HG03378 (cell line): ENCODE results near the gene ATP8A1.
A peak's percentile ranks its signal among the peaks of the same experiment; 100 is the strongest.
"Not testable (repeated sequence)": the region's sequence is repeated elsewhere in the genome, so short reads cannot be mapped to it uniquely, and the experiment has no call there.

Experiments used
- ATAC-seq: cut with Tn5 transposase; IDR thresholded peaks from one replicate; pipeline ENCODE4 v1.9.1; 2021; ENCODE audit warnings: mild to moderate bottlenecking, moderate library complexity; ENCODE audit not compliant: unreplicated experiment

ATP8A1 gene

DNA sequence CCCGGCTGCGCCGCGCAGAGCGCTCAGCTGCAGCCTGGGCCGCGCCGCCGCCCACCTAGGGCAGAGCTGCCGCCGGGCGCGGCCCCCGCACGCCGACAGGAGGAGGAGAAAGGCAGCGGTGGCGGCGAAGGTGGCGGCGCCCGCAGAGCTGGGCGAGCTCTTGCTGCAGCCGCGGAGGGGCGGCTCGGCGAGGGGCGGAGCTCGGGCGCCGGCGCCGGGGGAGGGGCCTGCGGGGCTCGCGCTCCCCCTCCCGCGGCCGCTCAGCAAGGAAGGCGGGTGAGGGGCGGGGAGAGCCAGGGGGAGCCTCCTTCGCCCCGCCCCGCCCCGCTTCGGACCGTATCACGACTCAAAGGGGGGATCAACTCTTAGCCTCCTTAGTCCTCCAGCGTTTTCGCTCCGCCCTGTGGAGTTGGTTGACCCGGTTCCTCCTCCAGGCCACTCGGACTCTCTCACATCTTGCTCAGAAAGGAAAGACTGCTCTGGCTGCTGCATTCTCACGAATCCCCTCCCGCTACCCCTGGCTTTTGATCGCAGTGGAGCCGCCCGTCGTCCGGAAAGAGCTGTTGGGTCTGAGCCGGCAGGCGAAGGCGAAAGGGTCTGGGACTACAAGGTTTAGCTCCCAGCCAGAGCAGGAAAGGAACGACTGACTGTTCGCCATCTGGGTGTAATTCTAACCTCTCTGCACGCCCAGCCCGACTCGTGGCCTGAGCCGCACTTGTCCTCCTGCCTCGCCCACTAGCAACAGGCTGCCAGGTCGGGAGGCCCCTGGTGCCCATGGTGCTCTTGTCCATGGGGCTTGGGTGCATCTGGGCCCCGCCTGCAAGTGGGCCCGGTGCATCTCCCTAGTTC, at the start of gene ATP8A1:
Gene ATP8A1 (minus strand): TSS at position 162 of the 849 bp plus-strand sequence. CDS start 232 bp downstream, outside the sequence.
- ATAC-seq = peak; percentile 53

DNA sequence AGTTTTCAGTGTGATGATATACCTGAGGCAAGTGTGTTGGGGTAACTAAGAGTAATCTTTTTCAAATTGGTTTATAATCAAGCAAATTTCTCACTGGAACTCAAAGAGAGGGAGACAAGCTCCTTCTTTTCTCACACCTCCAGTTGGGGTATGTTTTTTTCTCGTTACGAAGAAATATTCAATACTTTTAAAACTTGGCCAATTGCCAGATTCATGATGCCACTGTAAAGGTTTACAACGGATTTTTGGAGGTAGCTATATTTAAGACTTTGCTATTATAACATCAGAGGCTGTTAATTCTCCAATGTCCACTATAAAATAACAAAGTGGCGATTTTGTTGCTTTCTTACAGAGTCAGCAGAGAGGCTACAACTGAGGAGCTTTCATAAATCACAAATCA, 49.2 kb upstream of the ATP8A1 start:
- ATAC-seq = no peak

DNA sequence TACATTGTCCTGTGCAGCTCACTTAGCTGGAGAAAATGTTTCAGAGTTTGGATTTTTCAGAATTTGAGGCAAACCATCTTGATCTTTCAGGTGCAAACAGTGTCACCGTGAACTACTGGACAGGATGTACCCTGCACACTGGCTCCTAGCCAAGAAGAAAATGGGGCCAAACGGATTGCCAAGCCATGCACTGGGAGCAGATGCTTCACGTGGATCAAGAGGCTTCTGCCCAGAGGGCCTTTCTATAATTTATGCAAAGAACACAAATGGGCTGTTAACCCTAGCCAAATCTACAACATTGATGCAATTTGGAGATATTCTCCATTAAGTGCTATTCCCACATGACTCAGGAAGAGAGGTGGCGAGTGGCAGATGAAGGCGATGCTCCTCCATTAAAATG, 46.9 kb upstream of the ATP8A1 start:
- no peak for ATAC-seq

DNA sequence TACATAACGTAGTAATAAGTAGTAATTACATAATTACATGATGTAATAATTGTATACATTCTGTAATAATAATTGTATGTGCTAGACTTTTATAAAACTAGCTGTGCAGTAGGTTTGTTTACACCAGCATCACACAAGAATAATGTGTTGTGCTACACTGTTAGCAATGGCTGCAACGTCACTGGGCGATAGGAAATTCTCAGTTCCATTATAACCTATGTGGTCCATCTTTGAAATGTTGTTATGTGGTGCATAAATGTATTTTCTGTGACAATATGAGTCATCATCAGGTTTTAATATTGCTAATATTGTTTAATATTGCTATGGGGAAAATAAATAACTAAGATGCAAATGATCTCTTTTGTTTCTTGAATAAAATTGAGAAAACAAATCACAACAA, 46.0 kb upstream of the ATP8A1 start:
- ATAC-seq = peak; percentile 49

DNA sequence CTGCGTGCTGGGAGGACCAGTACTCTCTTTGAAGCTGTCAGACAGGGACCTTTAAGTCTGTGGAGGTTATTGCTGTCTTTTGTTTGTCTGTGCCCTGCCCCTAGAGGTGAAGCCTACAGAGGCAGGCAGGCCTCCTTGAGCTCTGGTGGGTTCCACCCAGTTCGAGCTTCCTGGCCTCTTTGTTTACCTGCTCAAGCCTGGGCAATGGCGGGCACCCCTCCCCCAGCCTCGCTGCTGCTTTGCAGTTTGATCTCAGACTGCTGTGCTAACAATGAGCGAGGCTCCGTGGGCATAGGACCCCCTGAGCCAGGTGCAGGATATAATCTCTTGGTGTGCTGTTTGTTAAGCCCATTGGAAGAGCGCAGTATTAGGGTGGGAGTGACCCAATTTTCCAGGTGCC, 44.9 kb upstream of the ATP8A1 start:
- ATAC-seq = not testable (repeated sequence)

DNA sequence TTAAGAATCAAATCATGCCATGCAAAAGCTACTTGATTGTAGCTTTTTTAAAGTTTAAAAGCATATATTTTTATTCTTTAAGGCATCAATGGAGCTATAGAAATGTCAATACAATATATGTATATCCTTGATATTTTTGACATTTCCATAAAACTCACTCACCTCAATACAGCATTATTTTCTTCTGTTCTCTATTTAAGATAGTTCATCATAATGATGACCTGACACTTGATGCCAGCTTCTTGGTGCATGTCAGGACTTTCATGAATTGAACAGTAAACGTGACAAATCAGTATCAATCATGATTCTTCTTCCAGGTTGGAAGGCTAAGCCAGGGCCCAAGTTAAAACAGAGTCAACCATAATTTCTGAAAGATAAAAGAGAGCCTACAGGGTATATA, 33.6 kb upstream of the ATP8A1 start:
- ATAC-seq = no peak

DNA sequence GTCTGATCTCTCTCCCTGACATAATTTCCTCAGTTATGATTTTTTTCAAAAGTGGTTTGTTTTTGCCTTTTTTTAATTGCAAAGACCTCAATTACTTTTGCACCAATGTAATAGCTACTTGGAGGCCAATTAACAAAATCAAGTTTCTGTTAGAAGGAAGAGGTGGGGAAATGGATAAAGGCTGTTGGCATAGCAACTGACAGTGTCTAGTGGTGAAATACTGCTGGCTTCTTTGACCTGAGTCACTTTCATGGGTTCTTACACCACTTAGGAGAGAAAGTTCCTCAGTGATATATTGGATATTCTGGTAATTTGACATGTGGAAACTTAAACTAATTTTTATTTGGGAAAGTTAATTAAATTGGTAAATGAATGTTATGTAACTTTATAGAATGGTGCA, 26.5 kb upstream of the ATP8A1 start:
- no peak for ATAC-seq

DNA sequence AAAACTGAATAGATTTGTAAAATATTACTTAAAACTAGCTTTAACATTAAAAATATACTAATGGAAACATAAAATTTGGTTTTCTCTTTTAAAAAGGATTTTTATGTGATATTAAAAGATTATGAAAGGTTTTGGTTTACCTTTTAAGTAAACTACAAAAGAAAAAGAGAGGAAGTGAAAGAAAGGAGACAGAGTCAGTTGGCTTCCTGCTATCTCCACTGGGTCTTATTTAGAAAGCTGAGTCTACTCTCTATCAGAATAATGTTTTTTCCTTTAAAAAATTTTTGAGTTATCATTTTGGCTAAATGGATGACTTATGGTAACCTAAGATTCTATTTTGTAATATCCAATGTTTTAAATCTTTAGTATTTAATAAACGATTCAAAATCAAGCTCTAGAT, 21.6 kb upstream of the ATP8A1 start:
- no peak for ATAC-seq

DNA sequence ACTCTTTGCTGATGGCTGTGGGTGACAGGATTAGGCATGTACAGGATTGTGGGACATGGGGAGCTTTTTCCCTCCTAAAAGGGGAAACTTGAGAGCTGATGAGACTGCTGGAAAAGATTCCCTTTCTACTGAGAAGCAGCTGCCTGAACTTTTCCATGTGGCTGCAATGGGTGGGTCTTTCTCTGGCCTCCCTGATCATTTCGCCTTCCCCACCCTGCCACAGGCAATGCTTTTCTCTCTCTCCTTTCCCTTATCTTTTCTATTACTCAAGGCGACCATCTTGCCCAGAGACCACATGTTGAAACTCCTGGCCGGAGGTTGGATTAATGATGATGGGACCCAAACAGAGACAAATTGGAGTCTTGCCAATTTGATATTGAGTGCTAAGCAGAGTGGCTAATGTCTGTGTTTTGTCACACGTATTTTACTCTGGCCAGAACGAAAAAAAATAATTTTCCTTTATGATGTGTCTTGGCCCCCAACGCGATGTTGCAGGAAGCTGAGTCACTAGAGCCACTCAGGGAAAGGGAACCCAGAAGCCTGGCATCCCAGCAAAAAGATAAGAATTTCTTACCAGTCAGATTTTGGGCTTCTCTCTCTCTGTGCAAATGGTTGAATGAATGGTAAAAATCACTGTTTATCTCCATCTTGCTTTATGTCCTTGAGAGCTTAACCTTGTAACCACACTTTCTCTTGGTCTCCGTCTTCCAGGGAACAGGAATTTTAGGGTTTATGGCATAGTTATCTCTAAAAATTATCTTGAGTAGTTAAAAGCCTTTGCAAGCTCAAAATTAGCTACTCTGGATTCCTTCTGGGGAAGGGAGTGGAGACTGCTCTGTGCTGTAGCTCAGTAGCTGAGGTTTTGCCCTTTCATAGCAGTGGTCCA, 19.4 kb upstream of the ATP8A1 start:
- ATAC-seq = no peak

DNA sequence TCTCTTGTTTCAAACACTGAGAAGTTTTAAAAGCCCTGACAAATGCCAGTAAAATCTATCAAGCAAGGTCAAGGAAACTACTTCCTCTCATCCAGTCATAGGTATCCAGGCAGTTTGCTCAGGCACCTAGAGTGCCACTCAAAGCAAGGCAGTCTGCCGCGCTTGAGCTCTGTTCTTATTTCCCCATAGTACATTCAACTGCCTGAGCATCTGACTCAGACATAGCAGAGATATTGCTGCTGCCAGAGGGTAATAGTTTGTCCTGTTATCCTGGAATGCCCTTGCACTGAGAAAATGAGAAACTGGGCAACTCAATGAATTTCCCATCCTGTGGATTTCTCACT, 16.1 kb upstream of the ATP8A1 start:
- no peak for ATAC-seq

DNA sequence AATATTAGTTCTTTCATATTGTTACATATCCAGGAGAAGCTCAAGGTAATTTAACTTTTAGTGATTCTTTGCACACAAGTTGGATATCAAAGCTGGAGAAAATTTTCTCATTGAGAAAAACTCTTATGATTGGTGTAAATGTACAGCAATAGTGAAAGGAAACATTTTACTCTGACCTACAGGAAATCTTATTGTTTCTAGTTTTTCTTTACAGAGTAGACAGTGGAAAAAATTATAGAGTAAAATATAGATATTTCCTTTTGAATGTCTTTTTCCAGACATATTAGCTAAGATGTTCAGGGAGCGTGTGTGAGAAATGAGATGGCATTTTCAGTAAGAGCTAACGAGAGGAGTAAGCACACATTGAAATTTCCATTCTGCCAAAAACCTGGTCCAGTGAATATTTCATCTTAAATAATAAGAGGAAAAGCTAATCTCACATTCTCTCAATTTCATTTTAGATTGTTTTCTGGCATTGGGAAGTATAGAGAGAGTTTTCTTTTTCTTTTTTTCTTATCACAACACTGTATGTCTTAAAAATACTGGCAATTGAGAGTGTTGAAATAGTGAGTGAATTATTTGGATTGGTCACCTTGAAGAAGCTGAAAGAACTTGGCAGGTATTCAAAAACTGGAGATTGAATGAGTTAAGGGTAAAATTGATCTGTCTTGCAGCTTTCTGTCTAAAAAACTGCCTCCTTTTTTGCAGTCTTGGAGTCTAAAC, 15.6 kb upstream of the ATP8A1 start:
- ATAC-seq = no peak

DNA sequence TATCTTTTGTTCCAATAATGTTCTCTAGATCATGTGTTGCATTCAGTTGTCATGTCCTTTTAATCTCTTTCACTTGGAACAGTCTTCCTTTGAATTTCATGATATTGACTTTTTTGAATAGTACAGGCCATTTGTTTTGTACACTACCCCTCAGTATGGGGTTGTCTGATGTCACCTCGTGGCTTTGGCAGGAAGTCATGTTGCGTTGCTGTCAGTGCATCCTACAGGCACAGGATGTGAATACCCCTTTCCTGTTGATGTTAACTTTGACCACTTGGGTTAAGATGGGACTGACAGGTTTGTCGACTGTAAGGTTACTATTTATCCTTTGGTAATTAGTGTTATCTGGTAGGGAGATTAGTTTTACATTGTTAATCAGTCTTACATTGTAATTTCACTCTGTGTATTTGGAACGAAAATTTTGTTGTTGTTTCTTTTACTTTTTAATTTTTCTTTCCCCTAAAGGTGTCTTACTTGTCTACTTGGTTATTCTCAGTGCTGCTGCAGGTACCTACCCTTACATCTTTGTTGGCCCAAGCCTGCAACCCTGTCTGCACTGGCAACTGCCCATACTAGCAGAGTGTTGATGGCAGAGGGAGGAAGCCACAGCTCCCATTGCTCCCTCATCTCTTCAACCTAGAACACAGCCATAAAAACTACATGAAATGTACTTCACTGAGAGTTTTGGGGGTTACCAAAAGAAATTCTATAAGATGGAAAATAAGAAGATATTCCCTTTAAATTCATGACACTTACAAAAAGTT, 14.7 kb upstream of the ATP8A1 start:
- ATAC-seq = peak; percentile 88

DNA sequence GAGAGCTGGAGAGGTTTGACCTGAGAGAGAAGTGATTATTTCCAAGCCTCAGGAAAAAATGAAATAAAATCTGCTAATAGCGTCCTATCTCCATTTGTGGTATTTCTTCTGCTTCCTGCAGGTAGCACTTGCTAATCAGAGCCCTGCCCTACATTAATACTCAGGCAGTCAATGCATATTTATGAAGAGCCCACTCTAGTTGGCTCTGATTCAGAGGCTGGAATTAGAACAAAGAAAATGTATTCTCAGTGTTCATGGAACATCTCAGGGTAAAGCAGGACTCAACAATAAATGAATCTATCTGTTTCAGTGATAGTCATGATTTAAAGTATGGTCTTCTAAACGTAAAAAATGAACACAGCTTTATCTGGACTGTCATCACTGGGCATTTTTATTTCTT, 1.4 kb upstream of the ATP8A1 start:
- no peak for ATAC-seq

DNA sequence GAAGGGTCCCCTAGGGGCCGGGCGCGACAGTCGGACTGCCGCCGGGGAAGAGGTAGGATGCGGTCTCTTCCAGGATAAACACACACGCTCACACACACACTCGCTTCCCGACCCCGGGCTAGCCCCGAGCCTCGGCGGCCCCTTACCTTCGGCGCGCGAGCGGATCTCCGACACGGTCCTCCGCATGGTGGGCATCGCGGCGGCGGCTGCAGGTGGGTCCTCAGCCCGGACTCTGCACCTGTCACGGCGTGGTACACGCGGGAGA, 294 bp downstream of the ATP8A1 start:
- ATAC-seq = no peak

DNA sequence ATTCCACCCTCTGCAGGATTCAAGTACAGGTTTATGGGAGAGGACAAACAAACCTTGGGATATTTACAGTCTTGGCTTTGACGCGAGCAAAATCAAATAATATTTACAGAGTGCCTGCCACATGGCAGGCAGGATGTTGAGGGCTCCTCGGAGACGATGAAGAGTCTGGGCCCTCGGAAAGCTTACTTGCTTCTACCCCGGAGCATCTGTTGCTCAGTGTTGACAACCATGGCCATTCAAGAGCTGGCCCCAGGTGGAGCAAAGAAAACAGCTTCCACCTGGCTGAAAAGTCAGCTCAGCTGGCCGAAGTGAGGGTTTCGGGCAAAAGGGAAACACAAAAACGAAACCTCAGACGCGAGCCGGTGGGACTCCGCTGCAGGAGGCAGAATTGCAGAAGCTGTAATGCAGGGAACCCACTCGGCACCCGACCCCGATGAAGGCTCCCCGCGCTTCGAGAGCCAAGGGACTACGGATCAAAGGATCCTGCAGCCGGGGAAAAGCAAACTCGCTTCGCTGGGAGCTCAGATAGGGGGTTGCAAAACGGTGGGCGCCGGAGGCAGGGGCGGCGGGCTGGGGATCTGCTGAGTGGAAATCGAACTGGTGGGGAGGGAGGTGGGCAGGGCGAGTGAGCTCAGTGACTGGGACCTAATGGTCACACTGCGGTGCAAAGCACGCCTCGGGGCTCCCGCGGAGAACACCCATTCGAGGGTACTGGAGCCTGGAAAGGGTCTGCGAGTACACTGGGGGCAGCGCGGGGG, 805 bp downstream of the ATP8A1 start:
- no peak for ATAC-seq

DNA sequence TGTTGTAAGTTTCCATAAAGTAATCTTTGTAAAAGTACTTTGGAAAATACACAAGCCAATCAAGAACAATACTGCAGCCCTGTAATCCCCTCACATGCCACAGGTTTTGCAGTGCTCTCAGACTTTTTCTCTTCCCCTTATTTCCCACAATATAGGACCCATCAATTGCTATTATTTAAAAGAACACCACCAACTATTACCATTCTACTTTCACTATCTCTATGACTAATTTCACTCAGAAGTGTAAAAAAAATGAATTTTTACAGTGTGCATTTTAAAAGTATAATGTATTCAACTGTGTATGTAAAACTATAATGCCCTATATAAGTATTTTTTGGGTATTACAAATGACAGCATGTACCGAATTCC, 1.7 kb downstream of the ATP8A1 start:
- no peak for ATAC-seq

DNA sequence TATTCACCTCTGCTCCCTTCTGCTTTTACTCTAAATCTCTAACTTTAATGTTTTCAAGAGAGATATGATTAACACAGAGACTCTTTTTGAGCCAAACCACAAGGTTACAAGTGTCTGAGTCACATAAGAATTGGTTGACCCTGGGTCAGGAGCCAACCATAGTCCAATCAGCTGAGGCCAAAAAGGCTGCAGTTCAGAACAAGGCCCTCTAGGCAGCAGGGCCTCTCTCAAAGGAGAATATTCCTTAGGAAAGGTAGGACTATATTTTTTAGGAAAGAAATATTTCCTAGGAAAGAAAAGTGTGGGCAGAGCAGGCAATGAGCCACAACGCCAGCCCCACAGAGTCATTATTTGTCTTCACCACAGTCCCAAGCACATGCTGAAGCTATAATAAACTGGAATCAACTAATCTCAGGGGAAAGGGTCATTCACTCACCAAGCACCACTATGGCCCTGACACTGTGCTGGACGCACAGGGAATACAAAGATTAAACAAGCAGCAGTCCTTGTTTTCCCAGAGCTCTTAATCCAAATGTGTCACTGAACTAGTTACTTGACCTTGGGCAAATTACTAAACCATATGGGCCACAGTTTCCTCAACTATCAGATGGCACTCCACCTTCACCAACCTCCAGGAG, 2.2 kb downstream of the ATP8A1 start:
- peak; percentile 56 for ATAC-seq

DNA sequence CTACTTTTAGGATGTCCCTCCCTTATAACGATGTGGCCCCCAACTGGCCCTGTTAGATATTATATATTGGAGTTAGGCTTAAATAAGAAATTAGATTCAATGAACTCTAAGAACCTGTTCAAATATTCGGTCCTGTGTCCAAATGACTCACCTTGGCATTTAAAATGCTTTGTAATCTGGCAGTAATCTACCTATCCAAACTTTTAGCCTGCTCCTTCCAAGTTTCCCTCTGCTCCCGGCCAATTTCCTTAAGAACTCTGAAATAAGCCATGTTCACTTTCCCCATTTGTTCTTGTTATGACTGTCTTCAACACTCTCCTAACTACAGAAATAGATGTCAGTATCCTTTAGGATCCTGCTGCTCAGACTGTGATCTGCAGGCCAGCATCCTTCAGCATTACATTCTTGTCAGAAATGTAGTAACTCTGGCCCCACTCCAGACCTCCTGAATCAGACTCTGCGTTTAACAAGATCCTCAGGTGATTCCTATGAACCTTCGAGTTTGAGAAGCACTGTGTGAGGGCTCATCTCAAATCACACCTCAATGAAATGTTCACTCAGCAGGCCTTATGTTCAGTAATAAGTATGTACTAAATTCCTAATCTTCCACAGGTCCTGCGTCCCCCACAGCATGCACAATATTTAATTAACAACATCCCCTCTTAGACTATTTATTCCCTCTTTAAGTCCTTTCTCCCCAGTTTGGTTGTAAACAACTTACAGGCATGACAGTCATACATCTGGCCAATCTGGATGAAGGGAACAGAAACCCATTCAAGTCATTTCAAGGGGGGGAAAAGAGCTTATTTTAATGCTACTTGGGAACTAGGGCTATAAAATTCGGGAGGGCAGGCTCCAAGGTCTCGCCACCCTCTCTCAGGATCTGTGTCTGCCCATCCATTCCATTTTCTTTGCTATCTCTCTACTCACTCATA, 3.0 kb downstream of the ATP8A1 start:
- ATAC-seq = no peak
